HL-60 (cell line): ENCODE measurements around the gene GJC1.

Experiments
- DNase-seq, 2 experiments: peaks; one replicate each; pipeline ENCODE4 v3.0.0-alpha.2; 2010 to 2020; ENCODE audit warnings: low read depth in 1 of 2, low spot score in 1 of 2
- H3K27ac ChIP-seq: fragments of 250-450 bp; sonication (Bioruptor Pico); replicated peaks from 2 replicates; pipeline ENCODE4 v1.5.1; 2020; ENCODE audit warnings: mild to moderate bottlenecking, moderate library complexity
- H3K27me3 ChIP-seq: fragments of 250-450 bp; sonication (Bioruptor Pico); 2 replicates; pipeline ENCODE4 v1.5.1; 2021; ENCODE audit warnings: mild to moderate bottlenecking, moderate library complexity; ENCODE audit not compliant: insufficient read depth, poor library complexity, severe bottlenecking
- H3K4me3 ChIP-seq: replicated peaks from 2 replicates; pipeline ENCODE4 v1.5.1; 2011; ENCODE audit warnings: mild to moderate bottlenecking, control low read depth, low read length; ENCODE audit not compliant: insufficient read depth
- GABPA ChIP-seq: IDR thresholded peaks from 2 replicates; pipeline ENCODE4 v1.6.1; 2012; ENCODE audit warnings: low read depth
- POLR2AphosphoS5 ChIP-seq: IDR thresholded peaks from 2 replicates; pipeline ENCODE4 v1.6.1; 2012; ENCODE audit warnings: low read depth
- SPI1 ChIP-seq: IDR thresholded peaks from 2 replicates; pipeline ENCODE4 v1.6.1; 2012; ENCODE audit warnings: low read depth, mild to moderate bottlenecking, borderline replicate concordance
- TF ChIP-seq, protein P1 (sequence below): IDR thresholded peaks from one replicate; pipeline ENCODE4 v1.5.1; 2011; ENCODE audit warnings: low read length, control low read depth, inconsistent platforms; ENCODE audit not compliant: insufficient read depth
- TF ChIP-seq, protein P2 (sequence below): IDR thresholded peaks from 2 replicates; pipeline ENCODE4 v1.6.1; 2012; ENCODE audit warnings: low read depth; ENCODE audit not compliant: insufficient replicate concordance

GJC1 gene

DNA sequence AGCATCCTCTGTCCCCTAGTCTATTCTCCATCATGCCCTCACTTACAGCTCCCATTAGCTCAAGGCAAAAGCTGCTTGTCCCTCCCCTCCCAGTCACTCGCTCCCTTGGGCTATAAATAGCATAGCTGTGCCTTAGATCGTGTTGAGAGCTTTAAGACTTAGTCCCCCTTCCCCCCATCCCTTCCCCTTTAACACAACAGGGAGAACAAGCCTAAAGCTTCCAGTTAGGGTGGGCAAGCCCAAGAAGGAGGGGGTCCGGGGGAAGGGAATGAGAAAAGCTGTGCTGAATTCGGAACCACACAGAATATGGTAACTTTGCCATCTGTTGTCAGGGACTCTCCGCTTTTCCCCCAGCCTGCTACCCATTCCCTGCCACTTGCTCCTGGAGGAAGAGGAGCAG is 12.7 kb upstream of the GJC1 start:
- H3K4me3 ChIP-seq, result no peak overlapping the region
- DNase-seq, result no peak
- no peak overlapping the region for H3K27ac ChIP-seq
- no peak for TF ChIP-seq POLR2AphosphoS5
- no peaks in the 10 kb centered on the region for H3K27me3 ChIP-seq

DNA sequence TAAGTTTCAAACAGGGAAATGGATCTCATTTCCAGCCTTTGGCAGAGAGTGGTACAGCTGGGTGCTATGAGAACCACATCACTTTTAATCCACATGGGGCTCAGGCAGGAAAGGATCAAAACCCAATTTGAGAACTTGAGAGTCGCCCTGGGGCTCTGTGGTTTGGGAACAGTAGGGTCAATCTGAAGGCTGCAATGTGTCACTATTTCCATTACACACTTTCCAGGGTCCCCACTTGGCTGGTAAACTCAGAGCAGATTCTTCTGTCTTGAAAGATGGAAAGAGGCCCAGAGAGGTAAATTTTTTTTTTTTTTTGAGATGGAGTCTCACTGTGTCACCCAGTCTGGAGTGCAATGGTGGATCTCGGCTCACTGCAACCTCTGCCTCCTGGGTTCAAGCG is 10.8 kb upstream of the GJC1 start:
- DNase-seq, result no peak
- TF ChIP-seq, protein P1, sequence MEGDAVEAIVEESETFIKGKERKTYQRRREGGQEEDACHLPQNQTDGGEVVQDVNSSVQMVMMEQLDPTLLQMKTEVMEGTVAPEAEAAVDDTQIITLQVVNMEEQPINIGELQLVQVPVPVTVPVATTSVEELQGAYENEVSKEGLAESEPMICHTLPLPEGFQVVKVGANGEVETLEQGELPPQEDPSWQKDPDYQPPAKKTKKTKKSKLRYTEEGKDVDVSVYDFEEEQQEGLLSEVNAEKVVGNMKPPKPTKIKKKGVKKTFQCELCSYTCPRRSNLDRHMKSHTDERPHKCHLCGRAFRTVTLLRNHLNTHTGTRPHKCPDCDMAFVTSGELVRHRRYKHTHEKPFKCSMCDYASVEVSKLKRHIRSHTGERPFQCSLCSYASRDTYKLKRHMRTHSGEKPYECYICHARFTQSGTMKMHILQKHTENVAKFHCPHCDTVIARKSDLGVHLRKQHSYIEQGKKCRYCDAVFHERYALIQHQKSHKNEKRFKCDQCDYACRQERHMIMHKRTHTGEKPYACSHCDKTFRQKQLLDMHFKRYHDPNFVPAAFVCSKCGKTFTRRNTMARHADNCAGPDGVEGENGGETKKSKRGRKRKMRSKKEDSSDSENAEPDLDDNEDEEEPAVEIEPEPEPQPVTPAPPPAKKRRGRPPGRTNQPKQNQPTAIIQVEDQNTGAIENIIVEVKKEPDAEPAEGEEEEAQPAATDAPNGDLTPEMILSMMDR, result no peak
- TF ChIP-seq GABPA, result no peak
- TF ChIP-seq POLR2AphosphoS5, result no peak
- TF ChIP-seq, protein P2, sequence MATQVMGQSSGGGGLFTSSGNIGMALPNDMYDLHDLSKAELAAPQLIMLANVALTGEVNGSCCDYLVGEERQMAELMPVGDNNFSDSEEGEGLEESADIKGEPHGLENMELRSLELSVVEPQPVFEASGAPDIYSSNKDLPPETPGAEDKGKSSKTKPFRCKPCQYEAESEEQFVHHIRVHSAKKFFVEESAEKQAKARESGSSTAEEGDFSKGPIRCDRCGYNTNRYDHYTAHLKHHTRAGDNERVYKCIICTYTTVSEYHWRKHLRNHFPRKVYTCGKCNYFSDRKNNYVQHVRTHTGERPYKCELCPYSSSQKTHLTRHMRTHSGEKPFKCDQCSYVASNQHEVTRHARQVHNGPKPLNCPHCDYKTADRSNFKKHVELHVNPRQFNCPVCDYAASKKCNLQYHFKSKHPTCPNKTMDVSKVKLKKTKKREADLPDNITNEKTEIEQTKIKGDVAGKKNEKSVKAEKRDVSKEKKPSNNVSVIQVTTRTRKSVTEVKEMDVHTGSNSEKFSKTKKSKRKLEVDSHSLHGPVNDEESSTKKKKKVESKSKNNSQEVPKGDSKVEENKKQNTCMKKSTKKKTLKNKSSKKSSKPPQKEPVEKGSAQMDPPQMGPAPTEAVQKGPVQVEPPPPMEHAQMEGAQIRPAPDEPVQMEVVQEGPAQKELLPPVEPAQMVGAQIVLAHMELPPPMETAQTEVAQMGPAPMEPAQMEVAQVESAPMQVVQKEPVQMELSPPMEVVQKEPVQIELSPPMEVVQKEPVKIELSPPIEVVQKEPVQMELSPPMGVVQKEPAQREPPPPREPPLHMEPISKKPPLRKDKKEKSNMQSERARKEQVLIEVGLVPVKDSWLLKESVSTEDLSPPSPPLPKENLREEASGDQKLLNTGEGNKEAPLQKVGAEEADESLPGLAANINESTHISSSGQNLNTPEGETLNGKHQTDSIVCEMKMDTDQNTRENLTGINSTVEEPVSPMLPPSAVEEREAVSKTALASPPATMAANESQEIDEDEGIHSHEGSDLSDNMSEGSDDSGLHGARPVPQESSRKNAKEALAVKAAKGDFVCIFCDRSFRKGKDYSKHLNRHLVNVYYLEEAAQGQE, result no peak
- TF ChIP-seq SPI1, result no peak
- Histone ChIP-seq H3K27ac (no peak overlapping the region), H3K27me3 (no peaks in the 10 kb centered on the region), H3K4me3 (no peak overlapping the region)

DNA sequence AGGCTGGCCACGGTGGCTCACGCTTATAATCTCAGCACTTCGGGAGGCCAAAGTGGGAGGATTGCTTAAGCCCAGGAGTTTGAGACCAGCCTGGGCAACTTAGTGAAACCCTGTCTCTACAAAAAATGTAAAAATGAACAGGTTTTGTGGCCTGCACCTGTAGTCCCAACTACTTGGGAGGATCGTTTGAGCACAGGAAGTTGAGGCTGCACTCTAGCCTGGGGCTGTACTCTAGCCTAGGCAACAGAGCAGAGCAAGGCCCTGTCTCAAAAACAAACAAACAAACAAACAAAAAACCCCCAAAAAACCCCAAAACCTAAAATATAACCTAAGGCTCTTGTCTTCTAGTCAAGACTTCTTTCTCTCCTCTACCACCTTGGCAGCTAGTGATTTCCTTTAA is 10.2 kb upstream of the GJC1 start:
- Histone ChIP-seq H3K4me3 (no peak overlapping the region), H3K27ac (no peak overlapping the region), H3K27me3 (no peaks in the 10 kb centered on the region)
- no peak for TF ChIP-seq POLR2AphosphoS5
- TF ChIP-seq, protein P1, result no peak
- TF ChIP-seq, protein P2, result no peak
- no peak for TF ChIP-seq SPI1
- no peak for TF ChIP-seq GABPA
- DNase-seq, result no peak

DNA sequence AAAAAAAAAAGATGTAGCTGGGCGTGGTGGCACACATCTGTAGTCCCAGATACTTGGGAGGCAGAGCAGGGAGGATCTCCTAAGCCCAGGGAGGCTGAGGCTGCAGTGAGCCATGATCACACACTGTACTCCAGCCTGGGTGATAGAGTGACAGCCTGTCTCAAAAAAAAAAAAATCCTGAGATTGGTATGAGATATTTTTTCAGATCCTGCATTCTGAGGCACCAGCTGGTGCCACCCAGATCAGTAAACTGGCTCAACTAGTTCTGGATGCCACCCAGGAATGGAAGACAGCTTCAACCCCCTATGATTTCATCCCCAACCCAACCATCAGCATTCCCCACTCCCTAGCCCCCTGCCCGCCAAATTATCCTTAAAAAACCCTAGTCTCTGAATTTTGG is 7.1 kb upstream of the GJC1 start:
- Histone ChIP-seq H3K4me3 (no peak overlapping the region), H3K27me3 (no peaks in the 10 kb centered on the region), H3K27ac (no peak overlapping the region)
- DNase-seq, result no peak
- TF ChIP-seq, protein P2, result no peak
- TF ChIP-seq, protein P1, result no peak
- TF ChIP-seq SPI1 (no peak), POLR2AphosphoS5 (no peak), GABPA (no peak)
